ENCODE data around the gene ZNF248. TPM values are rescaled to one million over a fixed set of nuclear protein-coding genes. Genes with fewer than 3 reads are reported as not detected.

The ZNF248 gene
- total RNA-seq, result 10 to 100 TPM in 1 of 4 donors, 1 to 10 TPM in 3; 3.3 to 13.0 (median 4.0) TPM

GRCh38 chr10:37857287-37858211, at the start of gene ZNF248:
TSS of gene ZNF248 (minus strand) at chr10:37857610. CDS start at chr10:37856310, 1,300 bp downstream.
- peak; percentile 75 for DNase-seq
- 0% methylated on average over 1 to 20 of the region's 81 CpGs for WGBS, 2 donors
- H3K27me3 ChIP-seq, result peaks cover 0 to 3% (median 0%) of the 10 kb centered on the region in 4 donors
- peaks cover 5 to 46% (median 13%) of the 10 kb centered on the region in 3 donors for H3K4me1 ChIP-seq
- TF ChIP-seq CTCF (IDR thresholded peaks at IDR 0.05) (no peak), POLR2A (IDR thresholded peaks at IDR 0.05) (peak in 3 of 4 donors; percentile 82 to 96 (median 94))
- peak within 1 kb of the TSS; percentile 98 to 100 (median 99) for H3K27ac ChIP-seq
- intact Hi-C loops (cut with DNase I), result no loop called here
- H3K9me3 ChIP-seq, result no peaks in the 10 kb centered on the region
- H3K4me3 ChIP-seq, result peak within 1 kb of the TSS; percentile 75 to 92 (median 83)
- peaks cover 0 to 12% (median 0%) of the 10 kb centered on the region in 3 donors for H3K36me3 ChIP-seq

DNA sequence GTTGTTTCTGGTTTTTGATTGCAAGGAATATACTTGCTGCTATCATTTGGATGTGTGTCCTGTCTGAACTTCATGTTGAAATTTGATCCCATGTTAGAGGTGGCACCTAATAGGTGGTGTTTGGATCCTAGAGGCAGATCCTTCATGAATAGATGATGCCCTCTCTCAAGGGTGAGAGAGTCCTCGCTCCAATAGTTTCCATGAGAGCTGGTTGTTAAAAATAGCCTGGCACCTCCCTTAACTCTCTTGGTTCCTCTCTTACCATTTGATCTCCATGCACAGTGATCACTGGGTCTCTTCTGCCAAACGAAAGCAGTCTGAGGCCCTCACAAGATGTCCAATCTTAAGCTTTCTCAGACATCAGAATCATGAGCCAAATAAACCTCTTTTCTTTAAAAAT, 49.0 kb upstream of the ZNF248 start:
- no peaks in the 10 kb centered on the region for H3K9me3 ChIP-seq
- WGBS, 2 donors, result 34 to 42% methylated on average over 2 of the region's 2 CpGs
- intact Hi-C loops (cut with DNase I), result no loop called here

DNA sequence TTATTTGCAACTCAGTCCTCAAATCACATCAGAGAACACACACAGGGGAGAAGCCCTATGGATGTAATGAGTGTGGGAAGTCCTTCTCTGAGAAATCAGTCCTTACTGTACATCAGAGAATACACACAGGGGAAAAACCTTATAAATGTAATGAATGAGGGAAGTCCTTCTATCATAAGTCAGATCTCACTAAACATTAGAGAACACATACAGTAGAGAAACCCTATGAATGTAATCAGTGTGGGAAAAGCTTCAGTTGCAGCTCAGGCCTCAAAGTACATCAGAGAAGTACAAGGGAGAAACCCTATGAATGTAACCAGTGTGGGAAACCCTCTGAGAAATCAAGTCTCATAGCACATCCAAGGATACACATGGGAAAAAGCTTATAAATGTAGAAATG, 39.0 kb upstream of the ZNF248 start:
- H3K4me3 ChIP-seq, result no peak overlapping the region
- H3K36me3 ChIP-seq, result no peaks in the 10 kb centered on the region
- H3K27ac ChIP-seq, result no peak overlapping the region
- TF ChIP-seq POLR2A (IDR thresholded peaks at IDR 0.05) (no peak), CTCF (IDR thresholded peaks at IDR 0.05) (no peak)
- no peaks in the 10 kb centered on the region for H3K27me3 ChIP-seq
- peaks cover 0 to 50% (median 26%) of the 10 kb centered on the region in 3 donors for H3K9me3 ChIP-seq
- no peaks in the 10 kb centered on the region for H3K4me1 ChIP-seq
- intact Hi-C loops (cut with DNase I), result no loop called here
- DNase-seq, result no peak

More for the DNA sequence above, 49.0 kb upstream of the ZNF248 start:
- no peak overlapping the region for H3K27ac ChIP-seq
- H3K27me3 ChIP-seq, result no peaks in the 10 kb centered on the region
- DNase-seq, result no peak
- H3K4me1 ChIP-seq, result no peaks in the 10 kb centered on the region
- no peaks in the 10 kb centered on the region for H3K36me3 ChIP-seq
- no peak for TF ChIP-seq CTCF (IDR thresholded peaks at IDR 0.05)
- TF ChIP-seq POLR2A (IDR thresholded peaks at IDR 0.05), result no peak
- H3K4me3 ChIP-seq, result no peak overlapping the region

- peaks cover 0 to 57% (median 26%) of the 10 kb centered on the region in 3 donors for H3K9me3 ChIP-seq
- no peak overlapping the region for H3K4me3 ChIP-seq
- DNase-seq, result no peak
- no peaks in the 10 kb centered on the region for H3K27me3 ChIP-seq
- no peaks in the 10 kb centered on the region for H3K4me1 ChIP-seq
- intact Hi-C loops (cut with DNase I), result no loop called here
- TF ChIP-seq CTCF (IDR thresholded peaks at IDR 0.05), result no peak
- TF ChIP-seq POLR2A (IDR thresholded peaks at IDR 0.05), result no peak
- H3K36me3 ChIP-seq, result no peaks in the 10 kb centered on the region
- 67 to 71% methylated on average over 3 of the region's 3 CpGs for WGBS, 2 donors
- H3K27ac ChIP-seq, result no peak overlapping the region
Measured at GRCh38 chr10:37895674-37896073, 38.3 kb upstream of the ZNF248 start.

GRCh38 chr10:37885850-37886249, 28.4 kb upstream of the ZNF248 start:
- no peaks in the 10 kb centered on the region for H3K36me3 ChIP-seq
- TF ChIP-seq CTCF (IDR thresholded peaks at IDR 0.05) (no peak), POLR2A (IDR thresholded peaks at IDR 0.05) (no peak)
- peaks cover 0 to 11% (median 0%) of the 10 kb centered on the region in 3 donors for H3K9me3 ChIP-seq
- DNase-seq, result no peak
- H3K4me3 ChIP-seq, result no peak overlapping the region
- no peaks in the 10 kb centered on the region for H3K27me3 ChIP-seq
- H3K4me1 ChIP-seq, result no peaks in the 10 kb centered on the region
- H3K27ac ChIP-seq, result no peak overlapping the region
- intact Hi-C loops (cut with DNase I), result no loop called here

All from esophagus squamous epithelium (tissue), 5 donors.